K562 (cell line): ENCODE measurements around the gene KCND1. TPM values are rescaled to one million over a fixed set of nuclear protein-coding genes. Genes with fewer than 3 reads are reported as not detected.

Source experiments
- ATAC-seq: fragments of 200-7000 bp; cut with Tn5 transposase; 3 replicates; pipeline ENCODE4 v1.9.1; 2020; ENCODE audit warnings: moderate library complexity
- BruUV-seq: library from RNA; stranded (reverse); fragments of 400-500 nt; replicated peaks from 2 replicates; lab custom pipeline; 2021; lab: Mats Ljungman, UMichigan
- CTCF ChIA-PET: fragments of 300-600 bp; formaldehyde crosslinking; extraction: SDS; loops from one replicate; lab custom pipeline; 2021; ENCODE audit warnings: low intra/inter-chr PET ratio; lab: Yijun Ruan, JAX
- POLR2A ChIA-PET: fragments of 300-600, 350-650 bp; sonication (Branson Sonifier 250); formaldehyde crosslinking; extraction: SDS; loops from one replicate; lab custom pipeline; 2021; ENCODE audit warnings: antibody characterized with exemption, inconsistent platforms; lab: Yijun Ruan, JAX
- DNase-seq, 4 experiments: peaks; one replicate each; pipeline versions ENCODE4 v3.0.0 to v3.0.0-alpha.2; 2011 to 2018; ENCODE audit warnings: low spot score in 3 of 4, mixed read lengths in 3 of 4; ENCODE audit errors: extremely low read depth in 1 of 4
- FAIRE-seq: peaks from 2 replicates; lab custom pipeline; 2011; peaks lifted over from hg19 to GRCh38; lab: Jason Lieb, UNC
- H2AFZ ChIP-seq: 2 replicates; pipeline ENCODE4 v1.6.0; 2011; ENCODE audit warnings: low read depth, low read length, control low read depth, inconsistent platforms
- H3K27ac ChIP-seq: fragments of 200-600 bp; 3 replicates; pipeline ENCODE4 v1.8.0; 2011; ENCODE audit warnings: low read depth, mild to moderate bottlenecking, control low read depth, inconsistent platforms, low read length, moderate library complexity, mixed read lengths; ENCODE audit errors: extremely low read depth
- H3K27me3 ChIP-seq, 2 experiments: fragments of 300-600 bp in 1 of 2; 2 replicates in 1 of 2; 3 replicates in 1 of 2; pipeline versions ENCODE4 v1.6.0 to v1.8.0; 2011; ENCODE audit warnings: inconsistent platforms in 2 of 2, low read length in 2 of 2, mild to moderate bottlenecking in 1 of 2, mixed read lengths in 1 of 2, moderate library complexity in 1 of 2; ENCODE audit not compliant: control insufficient read depth in 2 of 2, insufficient read depth in 2 of 2
- H3K36me3 ChIP-seq: fragments of 300-600 bp; 3 replicates; pipeline ENCODE4 v1.8.0; 2011; ENCODE audit warnings: mild to moderate bottlenecking, low read length, inconsistent platforms; ENCODE audit not compliant: control insufficient read depth, insufficient read depth
- H3K4me1 ChIP-seq, 2 experiments: fragments of 200-600 bp in 1 of 2; replicated peaks in 1 of 2; 2 replicates in 1 of 2; 3 replicates in 1 of 2; pipeline versions ENCODE4 v1.5.1 to v1.8.0; 2011; ENCODE audit warnings: inconsistent platforms in 2 of 2, low read length in 2 of 2, mild to moderate bottlenecking in 1 of 2, mixed read lengths in 1 of 2, moderate library complexity in 1 of 2; ENCODE audit not compliant: control insufficient read depth in 2 of 2, insufficient read depth in 2 of 2
- H3K4me2 ChIP-seq: 2 replicates; pipeline ENCODE4 v1.6.1; 2011; ENCODE audit warnings: low read length, control low read depth, inconsistent platforms, mixed read lengths; ENCODE audit not compliant: insufficient read depth
- H3K4me3 ChIP-seq: fragments of 200-600 bp; sonication (generic), shearing (Covaris generic); 2 replicates; pipeline ENCODE4 v1.5.1; 2016; ENCODE audit warnings: control low read depth, inconsistent platforms
- H3K79me2 ChIP-seq: fragments of 200-600 bp; 3 replicates; pipeline ENCODE4 v1.8.0; 2011; ENCODE audit warnings: low read length, inconsistent platforms; ENCODE audit not compliant: control insufficient read depth, insufficient read depth
- H3K9ac ChIP-seq, 2 experiments: 2 replicates each; pipeline versions ENCODE4 v1.6.0 to v1.6.1; 2011; ENCODE audit warnings: low read depth in 2 of 2, low read length in 2 of 2, control low read depth in 1 of 2, inconsistent platforms in 1 of 2, mild to moderate bottlenecking in 1 of 2, mixed read lengths in 1 of 2; ENCODE audit not compliant: insufficient read depth in 1 of 2
- H3K9me1 ChIP-seq: one replicate; pipeline ENCODE4 v1.6.0; 2011; ENCODE audit warnings: inconsistent platforms, mild to moderate bottlenecking, low read length, moderate library complexity; ENCODE audit not compliant: control insufficient read depth, insufficient read depth
- H3K9me3 ChIP-seq: replicated peaks from 2 replicates; pipeline ENCODE4 v1.5.1; 2011; ENCODE audit warnings: low read depth, low read length, inconsistent platforms; ENCODE audit not compliant: control insufficient read depth, insufficient read depth
- H4K20me1 ChIP-seq: replicated peaks from 2 replicates; pipeline ENCODE4 v1.6.1; 2011; ENCODE audit warnings: low read length, inconsistent platforms, mixed read lengths; ENCODE audit not compliant: control insufficient read depth, insufficient read depth
- ARNT ChIP-seq, 2 experiments: fragments of 450-650 bp; IDR thresholded peaks; 2 replicates each; pipeline ENCODE4 v1.6.1; 2016; ENCODE audit warnings: mild to moderate bottlenecking in 1 of 2
- ATF7 ChIP-seq: fragments of 450-650 bp; IDR thresholded peaks from 2 replicates; pipeline ENCODE4 v1.7.1; 2014; ENCODE audit warnings: mild to moderate bottlenecking, moderate library complexity
- HDAC2 ChIP-seq: fragments of 450-650 bp; IDR thresholded peaks from 2 replicates; pipeline ENCODE4 v1.6.1; 2016; ENCODE audit warnings: mild to moderate bottlenecking
- HNRNPK ChIP-seq: fragments of 200-400 bp; formaldehyde crosslinking; IDR thresholded peaks from one replicate; pipeline ENCODE4 v1.6.1; 2018; ENCODE audit warnings: mild to moderate bottlenecking, low read depth, low read length; ENCODE audit not compliant: poor library complexity, severe bottlenecking
- MAZ ChIP-seq, 2 experiments: fragments of 450-650 bp in 1 of 2; sonication (generic) in 1 of 2; formaldehyde crosslinking; IDR thresholded peaks in 1 of 2; conservative IDR thresholded peaks in 1 of 2; 2 replicates each; pipeline versions ENCODE4 v1.4.0 to v1.5.0; 2020; ENCODE audit warnings: mild to moderate bottlenecking in 1 of 2, missing genetic modification reagents in 1 of 2
- MEIS2 ChIP-seq: fragments of 450-650 bp; IDR thresholded peaks from 2 replicates; pipeline ENCODE4 v1.6.1; 2014; ENCODE audit warnings: mild to moderate bottlenecking; ENCODE audit not compliant: partially characterized antibody
- PURB ChIP-seq: sonication (generic); formaldehyde crosslinking; IDR thresholded peaks from 2 replicates; pipeline ENCODE4 v1.9.0; 2021; ENCODE audit warnings: low read depth, mild to moderate bottlenecking, missing genetic modification reagents
- REST ChIP-seq, 2 experiments: fragments of 450-650 bp; formaldehyde crosslinking in 1 of 2; IDR thresholded peaks; 2 replicates each; pipeline versions ENCODE4 v1.4.0 to v1.6.1; 2014 to 2020; ENCODE audit warnings: mild to moderate bottlenecking in 2 of 2, borderline replicate concordance in 1 of 2, low read depth in 1 of 2
- SUPT5H ChIP-seq: fragments of 450-650 bp; IDR thresholded peaks from 2 replicates; pipeline ENCODE4 v1.6.1; 2016
- VEZF1 ChIP-seq: fragments of 200-800 bp; sonication (Bioruptor generic); IDR thresholded peaks from 2 replicates; pipeline ENCODE4 v1.6.1; 2017; ENCODE audit warnings: missing genetic modification characterization, missing compliant biosample characterization
- WGBS: fragments of 100-300 bp; shearing (Covaris generic); methylation state at CpG from one replicate; pipeline ENCODE4 v1.1.6; 2016; ENCODE audit warnings: low coverage, mixed read lengths; ENCODE audit not compliant: insufficient coverage; ENCODE audit errors: missing lambda C conversion rate; 5-methylcytosine and 5-hydroxymethylcytosine counted together
- in situ Hi-C: fragments of 300-500 bp; cut with MboI; formaldehyde crosslinking; loops from 4 replicates; pipeline ENCODE4 v1.15.0; 2018; ENCODE audit warnings: inconsistent platforms, mixed read lengths
- intact Hi-C: fragments of 100-400 bp; cut with micrococcal nuclease; formaldehyde crosslinking; loops from 2 replicates; pipeline ENCODE4 v1.14.2; 2022
- polyA plus RNA-seq, 8 experiments: library from polyadenylated mRNA; depleted of rRNA in 4 of 8; stranded (reverse) in 5 of 8; unstranded in 3 of 8; fragments of >200 nt; fragmentation: Nextera tagmentation in 2 of 8; fragmentation: Illumina TruSeq in 1 of 8; extraction: Ambion mirVana in 2 of 8; extraction: Trizol in 1 of 8; gene quantifications; 2 replicates each; pipeline versions ENCODE4 v1.2.1 to v1.2.3, GENCODE V29; 2011 to 2014; ENCODE audit warnings: inconsistent platforms in 1 of 8, missing spikeins in 1 of 8
- total RNA-seq, 7 experiments: library from RNA; depleted of rRNA in 6 of 7; stranded (reverse); fragments of >200 nt in 6 of 7; fragmentation: Illumina TruSeq in 2 of 7; extraction: Trizol in 2 of 7; gene quantifications; 2 replicates each; pipeline versions ENCODE4 v1.2.1 to v1.2.3, GENCODE V29; 2011 to 2021; ENCODE audit warnings: low replicate concordance in 1 of 7

Gene KCND1
- total and polyA plus RNA-seq, 9 of the 15 experiments (the other 6 are each of a cell fraction or from before 2014, with no cell fraction given) = 0.06 to 0.83 (median 0.39) TPM; not detected in 1

GRCh38 chrX:48972220-48973164 is 848 bp upstream of the KCND1 start:
- ChIA-PET CTCF (no interaction called here), POLR2A (interaction anchor here (0.6 to 1.1 kb wide), 8 partner anchors 8 to 202 kb away, joined by 3 to 4 read pairs (median 3); no protein-coding TSS in a partner anchor)
- peak overlapping the region; percentile 7 for H3K4me3 ChIP-seq
- BruUV-seq = no TSS peak
- in situ Hi-C loops (loop anchor here (10.0 kb wide), 1 partner anchor 132 kb away; no protein-coding TSS in a partner anchor), intact Hi-C loops (no loop called here)
- ATAC-seq = peak; percentile 88
- H3K9ac ChIP-seq = peak overlapping the region in 1 of 2 experiments; percentile 82; a peak in 2 of 4 replicates
- no peak overlapping the region; the same call in 2 of the 3 replicates for H3K27ac ChIP-seq
- FAIRE-seq = peak; percentile 91
- H3K9me1 ChIP-seq = no peaks in the 10 kb centered on the region
- H4K20me1 ChIP-seq = no peaks in the 10 kb centered on the region
- WGBS = 16% methylated on average over 11 of the region's 13 CpGs
- peaks cover 18% of the 10 kb centered on the region; the same call in 2 of the 3 replicates for H3K36me3 ChIP-seq
- no peak overlapping the region for H2AFZ ChIP-seq
- no peaks in the 10 kb centered on the region for H3K9me3 ChIP-seq
- H3K4me2 ChIP-seq = peak overlapping the region; percentile 48
- H3K27me3 ChIP-seq = no peaks in the 10 kb centered on the region
- no peaks in the 10 kb centered on the region for H3K79me2 ChIP-seq
- DNase-seq = peak; percentile 67 to 77 (median 74)
- H3K4me1 ChIP-seq = peaks cover 11 to 27% of the 10 kb centered on the region in 2 experiments; a peak in 4 of 5 replicates
- TF ChIP-seq ATF7 (peak; percentile 30; the same call in 1 of the 2 replicates), SUPT5H (peak; percentile 57; the same call in 1 of the 2 replicates), MEIS2 (peak; percentile 7), MAZ (CRISPR knock-in tag; conservative IDR thresholded peaks at IDR 0.05 in 1 of 2, IDR thresholded peaks at IDR 0.05 in 1 of 2) (peak in 1 of 2 experiments; percentile 64; a peak in 2 of 4 replicates), ARNT (IDR thresholded peaks at IDR 0.05) (no peak), HDAC2 (peak; percentile 44; the same call in 1 of the 2 replicates), VEZF1 (CRISPR knock-in tag) (peak; percentile 37; the same call in 1 of the 2 replicates), HNRNPK (no peak), PURB (CRISPR knock-in tag) (no peak), REST (IDR thresholded peaks at IDR 0.05; ENCODE audit: borderline replicate concordance) (peak; percentile 44; the same call in 1 of the 2 replicates), REST (CRISPR knock-in tag; IDR thresholded peaks at IDR 0.05; ENCODE audit: low read depth) (no peak)
